Esophagus muscularis mucosa (tissue), 4 donors: ENCODE data around the gene LANCL1. TPM values are rescaled to one million over a fixed set of nuclear protein-coding genes. Genes with fewer than 3 reads are reported as not detected.
"Not testable (repeated sequence)": the region's sequence is repeated elsewhere in the genome, so short reads cannot be mapped to it uniquely, and the experiment has no call there.

Source experiments
- DNase-seq: peaks from one replicate; pipeline ENCODE4 v3.0.0-alpha.2; 2017; ENCODE audit errors: extremely low spot score
- H3K27ac ChIP-seq, 4 donors: fragments of 200-600 bp; sonication (generic); replicated peaks in 1 of 4; 1 replicate in 3 of 4; 2 replicates in 1 of 4; pipeline ENCODE4 v1.5.1; 2016 to 2019; ENCODE audit warnings: mild to moderate bottlenecking in 1 of 4
- H3K27me3 ChIP-seq, 4 donors: fragments of 200-600 bp; sonication (generic); one replicate each; pipeline versions ENCODE4 v1.5.1 to v1.6.0; 2016 to 2019
- H3K36me3 ChIP-seq, 4 donors: fragments of 200-600 bp; sonication (generic); one replicate each; pipeline ENCODE4 v1.5.1; 2016 to 2019
- H3K4me1 ChIP-seq, 4 donors: fragments of 200-600 bp; sonication (generic); one replicate each; pipeline ENCODE4 v1.5.1; 2016 to 2019
- H3K4me3 ChIP-seq, 4 donors: fragments of 200-600 bp; sonication (generic); 1 replicate in 2 of 4; 2 replicates in 2 of 4; pipeline ENCODE4 v1.5.1; 2016 to 2019; ENCODE audit warnings: mild to moderate bottlenecking in 4 of 4, moderate library complexity in 1 of 4
- H3K9me3 ChIP-seq, 4 donors: fragments of 200-600 bp; sonication (generic); 1 replicate in 3 of 4; 2 replicates in 1 of 4; pipeline ENCODE4 v1.5.1; 2016 to 2019
- CTCF ChIP-seq, 3 experiments: fragments of 200-600 bp in 2 of 3; fragments of 450-650 bp in 1 of 3; sonication (generic) in 2 of 3; IDR thresholded peaks; one replicate each; pipeline ENCODE4 v1.5.1; 2017 to 2019; ENCODE audit warnings: antibody characterized with exemption in 3 of 3, mild to moderate bottlenecking in 2 of 3, moderate library complexity in 1 of 3
- EP300 ChIP-seq: sonication (generic); formaldehyde crosslinking; IDR thresholded peaks from one replicate; pipeline ENCODE4 v1.6.1; 2017; ENCODE audit warnings: antibody characterized with exemption
- POLR2A ChIP-seq: fragments of 450-650 bp; IDR thresholded peaks from one replicate; pipeline ENCODE4 v1.6.1; 2017; ENCODE audit warnings: antibody characterized with exemption, moderate library complexity, mild to moderate bottlenecking, low read depth
- POLR2AphosphoS5 ChIP-seq, 2 donors: sonication (generic); formaldehyde crosslinking; IDR thresholded peaks; one replicate each; pipeline ENCODE4 v1.6.1; 2017; ENCODE audit warnings: antibody characterized with exemption in 2 of 2
- WGBS: methylation state at CpG from one replicate; pipeline ENCODE4 v1.1.5; 2018; 5-methylcytosine and 5-hydroxymethylcytosine counted together
- intact Hi-C: fragments of 100-400 bp; cut with DNase I; formaldehyde crosslinking; loops from one replicate; pipeline ENCODE4 v1.15.1; 2023
- total RNA-seq, 4 donors: library from RNA; depleted of rRNA; stranded (reverse); fragments of >200 nt; gene quantifications; one replicate each; pipeline versions ENCODE4 v1.1.0 to v1.2.1, GENCODE V29; 2016

Gene LANCL1
- total RNA-seq, 4 donors from 2014 or later, result 27.4 to 29.9 (median 27.8) TPM

DNA sequence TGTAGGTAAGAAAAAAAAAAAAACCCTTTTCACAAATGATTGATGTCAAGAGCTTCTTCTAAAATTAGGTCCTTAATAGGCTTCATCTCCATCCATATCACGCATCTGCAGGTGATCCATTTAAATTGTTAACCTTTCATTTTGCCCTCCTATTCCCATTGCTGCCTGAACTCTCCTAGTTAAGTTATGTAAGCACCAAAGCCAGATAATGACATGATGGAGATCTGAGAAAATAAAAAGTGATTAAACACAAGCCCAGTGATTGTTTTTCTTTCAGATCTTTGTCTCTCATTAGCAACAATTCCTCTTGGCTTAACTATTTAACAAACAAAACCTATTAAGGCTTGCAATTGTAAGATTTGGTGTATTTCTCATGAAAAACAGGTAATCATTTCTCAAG lies 20.0 kb downstream of the LANCL1 start:
- Histone ChIP-seq H3K4me1 (no peaks in the 10 kb centered on the region), H3K4me3 (no peak overlapping the region), H3K36me3 (peaks cover 4 to 86% (median 50%) of the 10 kb centered on the region in 4 donors), H3K9me3 (no peaks in the 10 kb centered on the region), H3K27ac (no peak overlapping the region), H3K27me3 (no peaks in the 10 kb centered on the region)
- intact Hi-C loops, result no loop called here
- 88% methylated on average over 1 of the region's 1 CpG for WGBS
- no peak for DNase-seq
- TF ChIP-seq POLR2AphosphoS5 (IDR thresholded peaks at IDR 0.05) (no peak), EP300 (no peak), CTCF (IDR thresholded peaks at IDR 0.05) (no peak), POLR2A (no peak)

DNA sequence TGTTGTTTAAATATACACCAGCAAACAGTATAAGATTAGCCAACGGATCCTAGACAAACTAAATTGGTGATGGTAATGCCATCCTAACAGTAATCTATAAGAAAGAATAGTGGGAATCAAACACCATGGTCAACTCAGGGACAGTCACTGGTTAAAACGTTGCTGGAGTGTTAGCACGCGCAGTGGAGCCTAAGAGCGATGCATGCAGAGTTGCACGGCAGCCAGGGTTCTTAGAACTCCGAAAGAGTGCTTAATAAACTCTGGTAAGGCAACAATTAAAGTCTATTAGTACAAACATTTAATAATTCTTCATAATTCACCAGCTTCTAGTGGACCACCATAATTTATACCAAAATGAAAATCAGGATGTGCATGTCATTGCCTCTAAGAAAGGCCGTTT lies 22.2 kb downstream of the LANCL1 start:
- WGBS, result 90% methylated on average over 8 of the region's 8 CpGs

DNA sequence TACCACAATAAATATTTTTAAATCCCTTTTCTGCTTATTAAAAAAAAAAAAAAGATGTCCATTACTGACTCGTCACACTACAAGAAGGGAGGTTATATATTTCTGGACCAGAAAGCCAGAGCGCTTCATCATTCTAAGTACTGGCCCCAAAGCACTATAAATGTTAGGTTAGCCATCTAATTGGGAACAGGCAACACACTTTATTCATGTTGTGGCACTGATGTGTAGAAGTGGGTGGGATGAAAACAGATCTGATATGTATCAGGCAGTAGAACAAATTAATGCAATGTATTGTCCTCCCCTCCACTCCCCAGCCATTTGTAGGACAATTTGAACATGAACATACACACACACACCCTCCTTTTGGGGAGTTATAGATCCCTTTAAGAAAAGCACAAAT lies 24.4 kb downstream of the LANCL1 start:
- H3K4me3 ChIP-seq, result no peak overlapping the region
- peaks cover 0 to 8% (median 0%) of the 10 kb centered on the region in 4 donors for H3K9me3 ChIP-seq
- H3K27me3 ChIP-seq, result no peaks in the 10 kb centered on the region
- intact Hi-C loops, result no loop called here
- TF ChIP-seq POLR2A, result no peak
- no peak for TF ChIP-seq EP300
- no peak for TF ChIP-seq CTCF (IDR thresholded peaks at IDR 0.05)
- TF ChIP-seq POLR2AphosphoS5 (IDR thresholded peaks at IDR 0.05), result no peak
- DNase-seq, result no peak
- H3K27ac ChIP-seq, result no peak overlapping the region
- 99% methylated on average over 2 of the region's 2 CpGs for whole genome bisulfite sequencing
- H3K36me3 ChIP-seq, result peaks cover 6 to 58% (median 35%) of the 10 kb centered on the region in 4 donors
- H3K4me1 ChIP-seq, result no peaks in the 10 kb centered on the region

More for the DNA sequence above, 22.2 kb downstream of the LANCL1 start:
- Histone ChIP-seq H3K4me1 (no peaks in the 10 kb centered on the region), H3K27me3 (no peaks in the 10 kb centered on the region), H3K27ac (no peak overlapping the region), H3K9me3 (no peaks in the 10 kb centered on the region), H3K36me3 (peaks cover 4 to 78% (median 45%) of the 10 kb centered on the region in 4 donors), H3K4me3 (no peak overlapping the region)
- TF ChIP-seq EP300 (no peak), POLR2AphosphoS5 (IDR thresholded peaks at IDR 0.05) (no peak), CTCF (IDR thresholded peaks at IDR 0.05) (no peak), POLR2A (no peak)
- intact Hi-C loops, result no loop called here
- no peak for DNase-seq

DNA sequence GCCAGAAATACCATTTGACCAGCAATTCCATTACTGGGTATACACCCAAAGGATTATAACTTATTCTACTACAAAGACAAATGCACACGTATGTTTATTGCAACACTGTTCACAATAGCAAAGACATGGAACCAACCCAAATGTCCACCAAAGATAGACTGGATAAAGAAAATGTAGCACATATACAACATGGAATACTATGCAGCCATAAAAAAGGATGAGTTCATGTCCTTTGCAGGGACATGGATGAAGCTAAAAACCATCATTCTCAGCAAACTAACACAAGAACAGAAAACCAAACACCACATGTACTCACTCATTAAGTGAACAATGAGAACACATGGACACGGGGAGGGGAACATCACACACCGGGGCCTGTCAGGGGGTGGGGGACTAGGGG lies 25.6 kb downstream of the LANCL1 start:
- H3K27ac ChIP-seq, H3K9me3 ChIP-seq, intact Hi-C loops, H3K27me3 ChIP-seq, DNase-seq, H3K4me3 ChIP-seq, H3K4me1 ChIP-seq: not testable (repeated sequence)
- H3K36me3 ChIP-seq, result peaks cover 10 to 47% (median 29%) of the 10 kb centered on the region in 4 donors
- 94% methylated on average over 3 of the region's 3 CpGs for WGBS

DNA sequence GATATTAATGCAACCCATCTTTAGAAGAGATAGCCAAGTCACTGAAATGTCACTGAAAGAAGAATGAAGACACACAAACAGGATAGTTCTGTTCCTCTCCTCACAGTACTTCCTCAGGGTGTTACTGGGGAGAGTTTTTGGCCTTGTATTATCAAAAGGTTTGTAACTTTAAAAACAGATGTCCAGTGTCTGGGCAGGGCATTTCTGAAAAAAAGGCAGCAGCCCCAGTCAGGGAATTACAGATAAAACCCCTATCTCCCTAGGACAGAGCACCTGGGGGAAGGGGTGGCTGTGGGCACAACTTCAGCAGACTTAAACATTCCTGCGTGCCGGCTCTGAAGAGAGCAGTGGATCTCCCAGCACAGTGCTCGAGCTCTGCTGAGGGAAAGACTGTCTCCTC lies 30.8 kb downstream of the LANCL1 start:
- 100% methylated on average over 3 of the region's 3 CpGs for WGBS
- intact Hi-C loops, result no loop called here
- no peak for TF ChIP-seq CTCF (IDR thresholded peaks at IDR 0.05)
- no peak for TF ChIP-seq POLR2AphosphoS5 (IDR thresholded peaks at IDR 0.05)
- TF ChIP-seq EP300, result no peak
- TF ChIP-seq POLR2A, result no peak
- Histone ChIP-seq H3K4me3 (no peak overlapping the region), H3K9me3 (peaks cover 0 to 8% (median 0%) of the 10 kb centered on the region in 4 donors), H3K36me3 (peaks cover 0 to 17% (median 6%) of the 10 kb centered on the region in 4 donors), H3K4me1 (no peaks in the 10 kb centered on the region), H3K27ac (no peak overlapping the region), H3K27me3 (no peaks in the 10 kb centered on the region)
- DNase-seq, result no peak
